ENCODE results near the gene ERC2.

- TF ChIP-seq TAF1 (IDR thresholded peaks at IDR 0.05; ENCODE audit: low read depth, low read length) (no peak), POLR2A (IDR thresholded peaks at IDR 0.05; ENCODE audit: low read depth, low read length) (no peak), POLR2AphosphoS5 (IDR thresholded peaks at IDR 0.05; ENCODE audit: low read depth, low read length) (no peak), PAX5 (IDR thresholded peaks at IDR 0.05; ENCODE audit: insufficient read depth, low read length, severe bottlenecking) (no peak), SPI1 (IDR thresholded peaks at IDR 0.05; ENCODE audit: low read depth, low read length) (no peak), POU2F2 (IDR thresholded peaks at IDR 0.05; ENCODE audit: low read depth, low read length) (no peak)
Observed at GRCh38 chr3:55797775-55798174, 670.5 kb downstream of the ERC2 start.
